ENCODE measurements around the gene TIGD3. TPM values are rescaled to one million over a fixed set of nuclear protein-coding genes. Genes with fewer than 3 reads are reported as not detected.
"Not testable (repeated sequence)": the region's sequence is repeated elsewhere in the genome, so short reads cannot be mapped to it uniquely, and the experiment has no call there.

The TIGD3 gene
- total and polyA plus RNA-seq, 5 donors: 0.14 to 0.23 (median 0.18) TPM; not detected in 1

DNA sequence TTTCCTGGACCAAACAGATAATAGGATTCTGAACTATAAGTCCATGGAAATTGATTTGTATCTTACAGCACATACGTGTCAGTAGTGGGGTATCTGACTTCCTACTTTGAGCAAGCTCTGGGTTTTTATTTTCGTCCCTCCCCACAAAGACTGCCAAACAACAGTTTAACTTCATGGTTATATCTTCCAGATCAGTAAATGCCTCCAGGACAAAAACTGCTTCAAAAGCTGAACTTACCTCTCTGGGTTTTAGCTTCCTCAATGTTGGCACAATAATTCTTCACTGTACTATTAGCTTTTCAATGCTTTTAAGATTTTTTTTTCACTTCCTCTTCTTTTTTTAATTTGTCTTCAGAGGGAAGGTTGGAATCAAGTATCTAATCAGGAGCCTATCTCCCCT, 25.1 kb upstream of the TIGD3 start:
- 42% methylated on average over 2 of the region's 2 CpGs for WGBS
- Histone ChIP-seq H3K27ac (ENCODE audit: low read length) (no peak overlapping the region), H3K4me3 (ENCODE audit: low read length) (no peak overlapping the region), H3K27me3 (ENCODE audit: control insufficient read depth, insufficient read depth) (no peaks in the 10 kb centered on the region), H3K4me1 (ENCODE audit: control insufficient read depth, insufficient read depth, low read length) (no peaks in the 10 kb centered on the region), H3K9me3 (ENCODE audit: control insufficient read depth, low read length) (no peaks in the 10 kb centered on the region)
- ATAC-seq (no peak), DNase-seq (no peak)
- intact Hi-C loops (cut with DNase I): loop anchor here in 1 of 4 donors (2.0 kb wide), 1 partner anchor 31 kb away; no protein-coding TSS in a partner anchor

DNA sequence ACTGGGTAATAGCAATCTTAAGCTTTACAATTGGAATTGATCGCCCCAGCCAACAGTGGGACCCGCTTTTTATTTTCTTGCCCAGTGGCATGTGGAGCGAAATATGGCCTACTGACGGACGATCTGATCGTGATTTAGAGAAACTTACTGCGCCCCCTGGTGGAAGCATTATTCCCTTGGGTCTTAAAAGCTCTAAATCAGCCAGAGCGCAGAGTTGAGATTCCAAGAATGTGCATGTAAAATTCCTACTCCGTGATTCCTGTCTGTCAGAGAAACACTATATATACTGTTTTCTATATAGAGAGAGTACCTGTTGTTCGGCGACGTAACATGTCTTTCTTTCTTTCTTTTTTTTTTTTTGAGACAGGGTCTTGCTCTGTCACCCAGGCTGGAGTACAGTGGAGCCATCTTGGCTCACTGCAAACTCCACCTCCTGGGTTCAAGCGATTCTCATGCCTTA, 24.6 kb upstream of the TIGD3 start:
- intact Hi-C loops (cut with DNase I): loop anchor here in 2 of 4 donors (2.0 to 5.0 kb wide), 2 partner anchors 31 to 53 kb away; no protein-coding TSS in a partner anchor
- peak; percentile 29 to 35 for ATAC-seq
- peak; percentile 77 to 90 (median 83) for DNase-seq
- Histone ChIP-seq H3K4me3 (ENCODE audit: low read length) (no peak overlapping the region), H3K9me3 (ENCODE audit: control insufficient read depth, low read length) (no peaks in the 10 kb centered on the region), H3K27ac (ENCODE audit: low read length) (no peak overlapping the region), H3K27me3 (ENCODE audit: control insufficient read depth, insufficient read depth) (no peaks in the 10 kb centered on the region), H3K4me1 (ENCODE audit: control insufficient read depth, insufficient read depth, low read length) (no peaks in the 10 kb centered on the region)
- WGBS: 6% methylated on average over 13 of the region's 13 CpGs

DNA sequence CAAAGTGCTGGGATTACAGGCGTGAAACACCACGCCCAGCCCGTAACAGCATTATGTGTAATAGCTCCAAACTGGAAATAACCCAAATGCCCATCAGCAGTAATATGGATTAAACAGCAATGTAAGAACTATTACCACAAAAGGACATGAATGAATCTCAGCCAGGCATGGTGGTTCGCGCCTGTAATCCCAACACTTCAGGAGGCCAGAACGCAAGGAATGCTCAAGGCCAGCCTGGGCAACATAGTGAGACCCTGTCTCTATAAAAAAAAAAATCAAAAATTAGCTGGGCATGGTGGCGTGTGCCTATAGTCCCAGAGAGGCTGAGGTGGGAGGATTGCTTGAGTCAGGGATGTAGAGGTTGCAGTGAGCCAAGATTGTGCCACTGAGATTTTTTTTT, 24.0 kb upstream of the TIGD3 start:
- ATAC-seq (no peak), DNase-seq (peak in 1 of 3 donors; percentile 30)
- no peak overlapping the region for H3K4me3 ChIP-seq (ENCODE audit: low read length)
- H3K4me1 ChIP-seq (ENCODE audit: control insufficient read depth, insufficient read depth, low read length): no peaks in the 10 kb centered on the region
- no peaks in the 10 kb centered on the region for H3K27me3 ChIP-seq (ENCODE audit: control insufficient read depth, insufficient read depth)
- intact Hi-C loops (cut with DNase I): loop anchor here in 1 of 4 donors (5.0 kb wide), 1 partner anchor 53 kb away; no protein-coding TSS in a partner anchor
- 80% methylated on average over 7 of the region's 7 CpGs for WGBS
- no peaks in the 10 kb centered on the region for H3K9me3 ChIP-seq (ENCODE audit: control insufficient read depth, low read length)
- H3K27ac ChIP-seq (ENCODE audit: low read length): no peak overlapping the region

DNA sequence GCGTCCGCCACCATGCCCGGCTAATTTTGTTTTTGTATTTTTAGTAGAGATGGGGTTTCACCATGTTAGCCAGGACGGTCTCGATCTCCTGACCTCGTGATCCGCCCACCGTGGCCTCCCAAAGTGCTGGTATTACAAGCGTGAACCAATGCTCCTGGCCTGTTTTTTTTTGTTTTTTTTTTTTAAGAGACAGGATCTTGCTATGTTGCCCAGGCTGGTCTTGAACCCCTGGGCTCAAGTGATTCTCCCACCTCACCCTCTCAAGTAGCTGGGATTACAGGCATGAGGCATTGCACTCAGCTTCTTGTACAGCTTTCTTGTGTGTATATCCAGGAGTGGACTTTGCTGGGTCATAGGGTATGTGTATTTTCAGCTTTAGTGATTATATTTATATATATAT, 22.0 kb upstream of the TIGD3 start:
- not testable (repeated sequence) for H3K9me3 ChIP-seq (ENCODE audit: control insufficient read depth, low read length); H3K27ac ChIP-seq (ENCODE audit: low read length); DNase-seq; H3K27me3 ChIP-seq (ENCODE audit: control insufficient read depth, insufficient read depth); ATAC-seq; H3K4me1 ChIP-seq (ENCODE audit: control insufficient read depth, insufficient read depth, low read length); H3K4me3 ChIP-seq (ENCODE audit: low read length)
- 95% methylated on average over 9 of the region's 9 CpGs for WGBS
- intact Hi-C loops (cut with DNase I): loop anchor here in 1 of 4 donors (5.0 kb wide), 1 partner anchor 55 kb away; no protein-coding TSS in a partner anchor

DNA sequence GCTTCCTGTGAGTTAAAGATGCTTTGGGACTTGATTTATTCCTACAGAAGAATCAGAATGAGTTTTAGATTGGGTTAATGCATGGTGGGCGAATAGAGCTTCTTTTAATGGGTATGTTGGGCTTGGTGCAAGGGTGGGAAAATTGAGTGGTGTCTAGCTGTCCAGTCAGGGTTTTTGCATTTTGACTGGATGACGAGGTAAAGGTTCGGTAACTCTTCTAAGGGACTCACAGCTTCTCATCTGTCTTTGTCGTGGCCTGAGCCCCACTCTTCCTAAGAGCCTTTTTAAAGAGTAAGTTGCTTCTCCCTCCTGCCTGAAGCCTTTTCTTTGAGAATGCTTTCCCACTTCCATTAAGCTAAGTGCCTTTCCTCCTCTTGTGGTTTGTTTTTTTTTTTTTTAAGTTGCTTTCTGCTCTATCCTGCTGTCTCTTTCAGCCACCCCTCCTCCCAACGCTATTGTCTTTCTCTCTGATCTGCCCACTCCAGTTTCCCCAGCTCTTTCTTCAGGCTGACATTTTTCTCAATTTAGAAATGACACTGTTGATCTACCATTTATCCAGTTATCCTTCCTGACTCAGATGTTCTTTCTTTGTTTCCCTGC, 19.8 kb upstream of the TIGD3 start:
- peak overlapping the region; percentile 26 for H3K27ac ChIP-seq (ENCODE audit: low read length)
- peaks cover 6% of the 10 kb centered on the region for H3K4me1 ChIP-seq (ENCODE audit: control insufficient read depth, insufficient read depth, low read length)
- WGBS: 15% methylated on average over 5 of the region's 5 CpGs
- DNase-seq (no peak), ATAC-seq (no peak)
- H3K9me3 ChIP-seq (ENCODE audit: control insufficient read depth, low read length): no peaks in the 10 kb centered on the region
- intact Hi-C loops (cut with DNase I): loop anchor here in 1 of 4 donors (5.0 kb wide), 1 partner anchor 57 kb away; no protein-coding TSS in a partner anchor
- H3K4me3 ChIP-seq (ENCODE audit: low read length): peak overlapping the region; percentile 58
- no peaks in the 10 kb centered on the region for H3K27me3 ChIP-seq (ENCODE audit: control insufficient read depth, insufficient read depth)

DNA sequence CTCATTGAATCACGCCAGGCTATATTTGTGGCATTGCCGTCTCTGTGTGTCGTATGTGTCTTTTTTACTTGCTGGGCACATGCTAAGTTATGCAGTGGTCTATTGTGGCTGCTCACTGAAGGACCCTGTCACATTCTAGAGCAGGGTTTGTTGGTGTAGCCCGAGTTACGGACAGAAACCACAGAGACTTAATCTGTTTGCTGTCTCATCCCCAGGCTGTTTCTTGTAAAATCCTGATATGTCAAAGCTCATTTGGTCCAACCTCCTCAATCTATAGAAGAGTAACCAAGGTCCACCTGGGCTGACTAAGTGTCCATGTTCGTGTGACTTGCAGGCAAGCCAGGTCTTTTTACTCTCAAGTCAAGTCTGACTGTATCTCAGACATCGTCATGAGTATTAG, 15.9 kb upstream of the TIGD3 start:
- no peak for ATAC-seq
- H3K9me3 ChIP-seq (ENCODE audit: control insufficient read depth, low read length): no peaks in the 10 kb centered on the region
- 82% methylated on average over 7 of the region's 7 CpGs for WGBS
- no peak for DNase-seq
- H3K4me3 ChIP-seq (ENCODE audit: low read length): no peak overlapping the region
- peaks cover 6% of the 10 kb centered on the region for H3K4me1 ChIP-seq (ENCODE audit: control insufficient read depth, insufficient read depth, low read length)
- intact Hi-C loops (cut with DNase I): no loop called here
- H3K27me3 ChIP-seq (ENCODE audit: control insufficient read depth, insufficient read depth): no peaks in the 10 kb centered on the region
- H3K27ac ChIP-seq (ENCODE audit: low read length): no peak overlapping the region

DNA sequence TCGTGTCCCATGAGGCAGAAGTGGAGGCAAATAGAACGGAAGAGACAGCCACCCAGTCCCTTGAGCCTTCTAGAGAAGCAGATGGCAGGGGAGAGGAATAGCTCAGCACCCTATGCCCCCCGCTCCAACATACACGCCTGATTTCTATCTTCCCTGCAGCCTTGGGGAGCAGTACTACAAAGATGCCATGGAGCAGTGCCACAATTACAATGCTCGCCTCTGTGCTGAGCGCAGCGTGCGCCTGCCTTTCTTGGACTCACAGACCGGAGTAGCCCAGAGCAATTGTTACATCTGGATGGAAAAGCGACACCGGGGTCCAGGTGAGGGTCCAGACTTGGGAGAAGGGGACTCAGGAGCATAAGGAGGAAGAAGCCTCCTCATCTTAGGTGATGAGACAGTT, 14.3 kb upstream of the TIGD3 start:
- Histone ChIP-seq H3K4me1 (ENCODE audit: control insufficient read depth, insufficient read depth, low read length) (peaks cover 6% of the 10 kb centered on the region), H3K4me3 (ENCODE audit: low read length) (no peak overlapping the region), H3K9me3 (ENCODE audit: control insufficient read depth, low read length) (no peaks in the 10 kb centered on the region), H3K27ac (ENCODE audit: low read length) (no peak overlapping the region), H3K27me3 (ENCODE audit: control insufficient read depth, insufficient read depth) (no peaks in the 10 kb centered on the region)
- DNase-seq (no peak), ATAC-seq (no peak)
- WGBS: 90% methylated on average over 11 of the region's 11 CpGs
- intact Hi-C loops (cut with DNase I): no loop called here

DNA sequence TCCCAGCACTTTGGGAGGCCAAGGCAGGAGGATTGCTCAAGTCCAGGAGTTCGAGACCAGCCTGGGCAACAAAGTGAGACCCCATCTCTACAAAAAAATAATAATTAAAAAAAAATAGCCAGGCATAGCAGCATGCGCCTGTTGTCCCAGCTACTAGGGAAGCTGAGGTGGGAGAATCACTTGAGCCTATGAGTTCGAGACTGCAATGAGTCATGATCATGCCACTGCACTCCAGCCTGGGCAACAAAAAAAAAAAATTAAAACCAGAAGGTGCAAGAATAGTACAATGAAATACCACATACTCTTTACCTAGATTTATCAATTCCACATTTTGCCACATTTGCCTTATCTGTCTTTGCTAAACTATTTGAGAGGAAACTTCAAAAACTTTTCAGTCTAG, 12.7 kb upstream of the TIGD3 start:
- H3K27ac ChIP-seq (ENCODE audit: low read length): no peak overlapping the region
- DNase-seq (no peak), ATAC-seq (no peak)
- no peak overlapping the region for H3K4me3 ChIP-seq (ENCODE audit: low read length)
- 83% methylated on average over 3 of the region's 3 CpGs for WGBS
- H3K4me1 ChIP-seq (ENCODE audit: control insufficient read depth, insufficient read depth, low read length): peaks cover 6% of the 10 kb centered on the region
- intact Hi-C loops (cut with DNase I): no loop called here
- no peaks in the 10 kb centered on the region for H3K9me3 ChIP-seq (ENCODE audit: control insufficient read depth, low read length)
- no peaks in the 10 kb centered on the region for H3K27me3 ChIP-seq (ENCODE audit: control insufficient read depth, insufficient read depth)

DNA sequence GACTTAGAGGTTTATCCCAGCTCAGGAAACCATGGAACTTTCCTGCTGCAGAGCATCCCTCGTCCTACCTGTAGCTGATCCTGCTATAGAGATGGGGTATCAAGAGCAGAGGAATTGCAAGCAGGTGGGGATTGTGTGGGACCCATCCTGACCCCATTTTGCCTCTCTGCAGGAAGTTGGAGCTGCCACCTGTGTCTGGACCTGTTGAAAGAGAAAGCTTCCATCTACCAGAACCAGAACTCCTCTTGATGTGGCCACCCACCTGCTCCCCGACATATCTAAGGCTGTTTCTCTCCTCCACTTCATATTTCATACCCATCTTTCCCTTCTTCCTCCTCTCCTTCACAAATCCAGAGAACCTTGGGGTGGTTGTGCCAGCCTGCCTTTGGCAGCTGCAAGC, 3.0 kb upstream of the TIGD3 start:
- Histone ChIP-seq H3K4me1 (ENCODE audit: control insufficient read depth, insufficient read depth, low read length) (peaks cover 6% of the 10 kb centered on the region), H3K9me3 (ENCODE audit: control insufficient read depth, low read length) (no peaks in the 10 kb centered on the region), H3K27me3 (ENCODE audit: control insufficient read depth, insufficient read depth) (no peaks in the 10 kb centered on the region), H3K4me3 (ENCODE audit: low read length) (no peak overlapping the region), H3K27ac (ENCODE audit: low read length) (no peak overlapping the region)
- no peak for DNase-seq
- intact Hi-C loops (cut with DNase I): no loop called here
- ATAC-seq: no peak
- WGBS: 91% methylated on average over 2 of the region's 2 CpGs

DNA sequence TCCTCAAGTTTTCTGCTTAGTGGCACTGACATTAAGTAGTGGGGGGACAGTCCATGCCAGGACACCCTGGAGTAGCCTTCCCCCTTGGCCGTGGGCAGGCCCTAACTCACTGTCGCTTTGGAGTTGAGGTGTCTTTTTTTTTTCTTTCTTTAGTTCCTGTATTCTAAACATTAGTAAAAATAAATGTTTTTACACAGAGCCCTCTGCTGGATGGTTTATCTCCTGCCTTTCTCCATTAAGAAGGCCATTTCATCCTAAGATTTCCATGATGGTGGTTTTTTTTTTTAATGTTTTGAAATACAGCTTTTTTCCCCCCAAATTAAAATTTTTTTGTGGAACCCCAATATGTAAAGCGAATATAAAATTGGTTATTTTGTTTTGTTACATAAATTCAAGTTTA, 1.8 kb upstream of the TIGD3 start:
- Histone ChIP-seq H3K4me1 (ENCODE audit: control insufficient read depth, insufficient read depth, low read length) (peaks cover 6% of the 10 kb centered on the region), H3K9me3 (ENCODE audit: control insufficient read depth, low read length) (no peaks in the 10 kb centered on the region), H3K27ac (ENCODE audit: low read length) (no peak overlapping the region), H3K27me3 (ENCODE audit: control insufficient read depth, insufficient read depth) (no peaks in the 10 kb centered on the region), H3K4me3 (ENCODE audit: low read length) (no peak overlapping the region)
- intact Hi-C loops (cut with DNase I): no loop called here
- peak in 1 of 3 donors; percentile 31 for DNase-seq
- ATAC-seq: no peak
- WGBS: 71% methylated on average over 3 of the region's 3 CpGs

DNA sequence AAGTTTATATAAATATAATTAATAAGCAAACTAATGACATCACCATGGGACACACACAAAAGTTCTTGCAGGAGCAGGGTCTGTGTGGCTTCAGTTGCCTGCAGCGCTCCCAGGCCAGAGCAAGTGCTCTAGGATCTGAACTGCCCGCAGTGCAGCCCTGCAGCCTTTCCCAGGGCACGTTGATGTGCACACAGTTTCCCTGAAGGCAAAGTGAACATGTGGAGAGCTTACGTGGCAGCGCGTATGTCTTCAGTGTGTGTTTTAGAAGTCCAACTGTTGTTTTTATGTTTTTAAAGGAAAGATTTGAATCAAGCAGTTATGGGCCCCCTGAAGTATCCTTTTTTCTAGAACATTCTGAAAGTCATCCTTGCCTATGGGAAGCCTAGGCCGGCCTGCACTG, 1.2 kb upstream of the TIGD3 start:
- no peak overlapping the region for H3K4me3 ChIP-seq (ENCODE audit: low read length)
- no peak overlapping the region for H3K27ac ChIP-seq (ENCODE audit: low read length)
- no peaks in the 10 kb centered on the region for H3K27me3 ChIP-seq (ENCODE audit: control insufficient read depth, insufficient read depth)
- H3K4me1 ChIP-seq (ENCODE audit: control insufficient read depth, insufficient read depth, low read length): peaks cover 6% of the 10 kb centered on the region
- 82% methylated on average over 7 of the region's 7 CpGs for WGBS
- intact Hi-C loops (cut with DNase I): no loop called here
- no peaks in the 10 kb centered on the region for H3K9me3 ChIP-seq (ENCODE audit: control insufficient read depth, low read length)
- ATAC-seq (no peak), DNase-seq (peak in 1 of 3 donors; percentile 45)
